ENCODE data around the gene ZNF668.

The ZNF668 gene

GRCh38 chr16:31073970-31074813 is at the start of gene ZNF668, which contains the start of gene ZNF646:
ZNF668 (minus strand) TSS chr16:31074240; CDS start chr16:31064459, 9,781 bp downstream.
ZNF646 (plus strand) TSS chr16:31074422; CDS start chr16:31076325, 1,903 bp downstream.
- peak; percentile 97 to 99 (median 97) for DNase-seq (ENCODE audit: low read depth in 3 of 3)

- no peak for DNase-seq (ENCODE audit: low read depth in 3 of 3)
These were observed 46.1 kb upstream of the ZNF668 start for GRCh38 chr16:31120129-31120528.

- DNase-seq (ENCODE audit: low read depth in 3 of 3): no peak
These were observed 44.4 kb upstream of the ZNF668 start for GRCh38 chr16:31118223-31119155.

- peak; percentile 96 to 98 (median 96) for DNase-seq (ENCODE audit: low read depth in 3 of 3)
These were observed 43.6 kb upstream of the ZNF668 start, which contains the start of gene KAT8 for GRCh38 chr16:31117384-31118222. KAT8 (plus strand) TSS chr16:31117664; CDS start chr16:31117682, 18 bp downstream.

- DNase-seq (ENCODE audit: low read depth in 3 of 3): no peak
These were observed 40.4 kb upstream of the ZNF668 start for GRCh38 chr16:31114468-31114867.

GRCh38 chr16:31113121-31114120 is 39.4 kb upstream of the ZNF668 start:
- no peak for DNase-seq (ENCODE audit: low read depth in 3 of 3)

GRCh38 chr16:31112711-31113110 is 38.7 kb upstream of the ZNF668 start:
- DNase-seq (ENCODE audit: low read depth in 3 of 3): no peak

- DNase-seq (ENCODE audit: low read depth in 3 of 3): no peak
These were observed 37.9 kb upstream of the ZNF668 start for GRCh38 chr16:31111881-31112466.

- no peak for DNase-seq (ENCODE audit: low read depth in 3 of 3)
These were observed 36.3 kb upstream of the ZNF668 start for GRCh38 chr16:31110106-31111034.

GRCh38 chr16:31109622-31110021 is 35.6 kb upstream of the ZNF668 start:
- DNase-seq (ENCODE audit: low read depth in 3 of 3): no peak

GRCh38 chr16:31108794-31109558 is 34.9 kb upstream of the ZNF668 start:
- DNase-seq (ENCODE audit: low read depth in 3 of 3): no peak

- peak; percentile 57 to 75 (median 68) for DNase-seq (ENCODE audit: low read depth in 3 of 3)
These were observed 34.2 kb upstream of the ZNF668 start, which contains the start of gene BCKDK for GRCh38 chr16:31108035-31108793. BCKDK (plus strand) TSS chr16:31108386; CDS start chr16:31109224, 838 bp downstream.

GRCh38 chr16:31107465-31107867 is 33.4 kb upstream of the ZNF668 start:
- DNase-seq (ENCODE audit: low read depth in 3 of 3): peak in 2 of 3 donors; percentile 34 to 51

- DNase-seq (ENCODE audit: low read depth in 3 of 3): no peak
These were observed 32.7 kb upstream of the ZNF668 start for GRCh38 chr16:31106509-31107464.

- peak; percentile 71 to 79 (median 78) for DNase-seq (ENCODE audit: low read depth in 3 of 3)
These were observed 31.7 kb upstream of the ZNF668 start for GRCh38 chr16:31105677-31106213.
